ENCODE results near the gene MRPL23.

- TF ChIP-seq CTCF (IDR thresholded peaks at IDR 0.05), result no peak
- no peak for TF ChIP-seq POLR2A (IDR thresholded peaks at IDR 0.05)
Observed at GRCh38 chr11:1970956-1971355, 23.8 kb downstream of the MRPL23 start.

All from adrenal gland (tissue), 5 donors.